Hepatic stellate cell (primary cell): ENCODE measurements around the gene USP34.
"Not testable (repeated sequence)": the region's sequence is repeated elsewhere in the genome, so short reads cannot be mapped to it uniquely, and the experiment has no call there.

Experiments used
- DNase-seq: peaks from one replicate; pipeline ENCODE4 v3.0.0; 2011; ENCODE audit warnings: low spot score

USP34 gene

GRCh38 chr2:61460163-61460562 is 10.7 kb downstream of the USP34 start:
- peak; percentile 51 for DNase-seq

- no peak for DNase-seq
These were observed 14.0 kb downstream of the USP34 start for GRCh38 chr2:61456746-61457420.

GRCh38 chr2:61456070-61456745 is 14.7 kb downstream of the USP34 start:
- no peak for DNase-seq

- not testable (repeated sequence) for DNase-seq
These were observed 15.9 kb downstream of the USP34 start for GRCh38 chr2:61454972-61455371.

GRCh38 chr2:61454383-61454782 is 16.5 kb downstream of the USP34 start:
- DNase-seq = no peak

GRCh38 chr2:61452392-61452791 is 18.5 kb downstream of the USP34 start:
- DNase-seq = no peak

- DNase-seq = no peak
These were observed 19.7 kb downstream of the USP34 start for GRCh38 chr2:61451178-61451577.

GRCh38 chr2:61450144-61450543 is 20.7 kb downstream of the USP34 start:
- no peak for DNase-seq

GRCh38 chr2:61448229-61448628 is 22.7 kb downstream of the USP34 start:
- no peak for DNase-seq

- not testable (repeated sequence) for DNase-seq
These were observed 23.9 kb downstream of the USP34 start for GRCh38 chr2:61446971-61447370.

- DNase-seq = no peak
These were observed 27.4 kb downstream of the USP34 start for GRCh38 chr2:61443342-61444041.

- no peak for DNase-seq
These were observed 31.5 kb downstream of the USP34 start for GRCh38 chr2:61439241-61440002.

- no peak for DNase-seq
These were observed 32.2 kb downstream of the USP34 start for GRCh38 chr2:61438670-61439069.

GRCh38 chr2:61437170-61437569 is 33.7 kb downstream of the USP34 start:
- DNase-seq = no peak

- no peak for DNase-seq
These were observed 34.8 kb downstream of the USP34 start for GRCh38 chr2:61436092-61436491.

GRCh38 chr2:61435291-61435690 is 35.6 kb downstream of the USP34 start:
- no peak for DNase-seq

GRCh38 chr2:61434314-61434713 is 36.6 kb downstream of the USP34 start:
- no peak for DNase-seq

GRCh38 chr2:61433606-61434005 is 37.3 kb downstream of the USP34 start:
- DNase-seq = no peak

- no peak for DNase-seq
These were observed 37.9 kb downstream of the USP34 start for GRCh38 chr2:61432990-61433389.

GRCh38 chr2:61431345-61431744 is 39.5 kb downstream of the USP34 start:
- DNase-seq = no peak

- no peak for DNase-seq
These were observed 44.5 kb downstream of the USP34 start for GRCh38 chr2:61426267-61426897.

GRCh38 chr2:61425605-61426155 is 45.2 kb downstream of the USP34 start:
- DNase-seq = no peak
